ENCODE measurements around the gene MAP10.
"Not testable (repeated sequence)": the region's sequence is repeated elsewhere in the genome, so short reads cannot be mapped to it uniquely, and the experiment has no call there.

Gene MAP10

GRCh38 chr1:232776526-232777106 is 28.6 kb upstream of the MAP10 start:
- DNase-seq: no peak
- Histone ChIP-seq H3K27ac (ENCODE audit: low read length) (no peak overlapping the region), H3K27me3 (replicated peaks; ENCODE audit: insufficient read depth, low read length) (no peaks in the 10 kb centered on the region), H3F3A (ENCODE audit: insufficient read depth, low read length) (no peaks in the 10 kb centered on the region), H3K4me3 (ENCODE audit: low read length) (no peak overlapping the region), H3K36me3 (replicated peaks; ENCODE audit: insufficient read depth, low read length) (no peaks in the 10 kb centered on the region), H3K4me1 (ENCODE audit: low read length) (no peaks in the 10 kb centered on the region), H3K9me2 (replicated peaks; ENCODE audit: insufficient read depth, low read length) (no peaks in the 10 kb centered on the region), H4K20me1 (ENCODE audit: insufficient read depth, low read length) (no peaks in the 10 kb centered on the region), H3K4me2 (ENCODE audit: low read depth, low read length) (no peak overlapping the region), H3K79me2 (ENCODE audit: low read length) (no peaks in the 10 kb centered on the region), H3K9me3 (replicated peaks; ENCODE audit: insufficient read depth, low read length) (no peaks in the 10 kb centered on the region), H3K9ac (ENCODE audit: low read length) (no peak overlapping the region), H2AFZ (ENCODE audit: low read length) (no peak overlapping the region)
- TF ChIP-seq EZH2 (optimal IDR thresholded peaks at IDR 0.05; ENCODE audit: low read depth, low read length) (no peak), EZH2phosphoT487 (IDR thresholded peaks at IDR 0.05; ENCODE audit: low read length) (no peak)
- TF ChIP-seq, protein P1, sequence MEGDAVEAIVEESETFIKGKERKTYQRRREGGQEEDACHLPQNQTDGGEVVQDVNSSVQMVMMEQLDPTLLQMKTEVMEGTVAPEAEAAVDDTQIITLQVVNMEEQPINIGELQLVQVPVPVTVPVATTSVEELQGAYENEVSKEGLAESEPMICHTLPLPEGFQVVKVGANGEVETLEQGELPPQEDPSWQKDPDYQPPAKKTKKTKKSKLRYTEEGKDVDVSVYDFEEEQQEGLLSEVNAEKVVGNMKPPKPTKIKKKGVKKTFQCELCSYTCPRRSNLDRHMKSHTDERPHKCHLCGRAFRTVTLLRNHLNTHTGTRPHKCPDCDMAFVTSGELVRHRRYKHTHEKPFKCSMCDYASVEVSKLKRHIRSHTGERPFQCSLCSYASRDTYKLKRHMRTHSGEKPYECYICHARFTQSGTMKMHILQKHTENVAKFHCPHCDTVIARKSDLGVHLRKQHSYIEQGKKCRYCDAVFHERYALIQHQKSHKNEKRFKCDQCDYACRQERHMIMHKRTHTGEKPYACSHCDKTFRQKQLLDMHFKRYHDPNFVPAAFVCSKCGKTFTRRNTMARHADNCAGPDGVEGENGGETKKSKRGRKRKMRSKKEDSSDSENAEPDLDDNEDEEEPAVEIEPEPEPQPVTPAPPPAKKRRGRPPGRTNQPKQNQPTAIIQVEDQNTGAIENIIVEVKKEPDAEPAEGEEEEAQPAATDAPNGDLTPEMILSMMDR (IDR thresholded peaks at IDR 0.05; ENCODE audit: low read length): no peak

GRCh38 chr1:232780354-232780753 is 24.9 kb upstream of the MAP10 start:
- TF ChIP-seq EZH2 (optimal IDR thresholded peaks at IDR 0.05; ENCODE audit: low read depth, low read length): no peak
- TF ChIP-seq EZH2phosphoT487 (IDR thresholded peaks at IDR 0.05; ENCODE audit: low read length): no peak
- TF ChIP-seq, protein P1 (IDR thresholded peaks at IDR 0.05; ENCODE audit: low read length): no peak
- Histone ChIP-seq H3K9me3 (replicated peaks; ENCODE audit: insufficient read depth, low read length) (no peaks in the 10 kb centered on the region), H2AFZ (ENCODE audit: low read length) (no peak overlapping the region), H3K4me2 (ENCODE audit: low read depth, low read length) (no peak overlapping the region), H4K20me1 (ENCODE audit: insufficient read depth, low read length) (no peaks in the 10 kb centered on the region), H3K36me3 (replicated peaks; ENCODE audit: insufficient read depth, low read length) (no peaks in the 10 kb centered on the region), H3F3A (ENCODE audit: insufficient read depth, low read length) (no peaks in the 10 kb centered on the region), H3K79me2 (ENCODE audit: low read length) (no peaks in the 10 kb centered on the region), H3K4me1 (ENCODE audit: low read length) (no peaks in the 10 kb centered on the region), H3K4me3 (ENCODE audit: low read length) (no peak overlapping the region), H3K27me3 (replicated peaks; ENCODE audit: insufficient read depth, low read length) (no peaks in the 10 kb centered on the region), H3K9me2 (replicated peaks; ENCODE audit: insufficient read depth, low read length) (no peaks in the 10 kb centered on the region), H3K27ac (ENCODE audit: low read length) (no peak overlapping the region), H3K9ac (ENCODE audit: low read length) (no peak overlapping the region)
- DNase-seq: no peak

GRCh38 chr1:232784794-232785193 is 20.4 kb upstream of the MAP10 start:
- Histone ChIP-seq H3K36me3 (replicated peaks; ENCODE audit: insufficient read depth, low read length) (no peaks in the 10 kb centered on the region), H2AFZ (ENCODE audit: low read length) (no peak overlapping the region), H3K4me3 (ENCODE audit: low read length) (no peak overlapping the region), H3K9ac (ENCODE audit: low read length) (no peak overlapping the region), H3K4me1 (ENCODE audit: low read length) (no peaks in the 10 kb centered on the region), H3K4me2 (ENCODE audit: low read depth, low read length) (no peak overlapping the region), H3K79me2 (ENCODE audit: low read length) (no peaks in the 10 kb centered on the region), H3K27ac (ENCODE audit: low read length) (no peak overlapping the region), H3K9me2 (replicated peaks; ENCODE audit: insufficient read depth, low read length) (no peaks in the 10 kb centered on the region), H3K9me3 (replicated peaks; ENCODE audit: insufficient read depth, low read length) (no peaks in the 10 kb centered on the region), H3K27me3 (replicated peaks; ENCODE audit: insufficient read depth, low read length) (no peaks in the 10 kb centered on the region), H4K20me1 (ENCODE audit: insufficient read depth, low read length) (no peaks in the 10 kb centered on the region), H3F3A (ENCODE audit: insufficient read depth, low read length) (no peaks in the 10 kb centered on the region)
- no peak for DNase-seq
- TF ChIP-seq, protein P1 (IDR thresholded peaks at IDR 0.05; ENCODE audit: low read length): no peak
- TF ChIP-seq EZH2 (optimal IDR thresholded peaks at IDR 0.05; ENCODE audit: low read depth, low read length): no peak
- TF ChIP-seq EZH2phosphoT487 (IDR thresholded peaks at IDR 0.05; ENCODE audit: low read length): no peak

- not testable (repeated sequence) for H3K4me3 ChIP-seq (ENCODE audit: low read length); H2AFZ ChIP-seq (ENCODE audit: low read length); H3K4me2 ChIP-seq (ENCODE audit: low read depth, low read length); H3K27me3 ChIP-seq (replicated peaks; ENCODE audit: insufficient read depth, low read length); H3K4me1 ChIP-seq (ENCODE audit: low read length); H3K79me2 ChIP-seq (ENCODE audit: low read length); H3K27ac ChIP-seq (ENCODE audit: low read length); H3F3A ChIP-seq (ENCODE audit: insufficient read depth, low read length); H3K9ac ChIP-seq (ENCODE audit: low read length); DNase-seq; H4K20me1 ChIP-seq (ENCODE audit: insufficient read depth, low read length); H3K9me3 ChIP-seq (replicated peaks; ENCODE audit: insufficient read depth, low read length); H3K9me2 ChIP-seq (replicated peaks; ENCODE audit: insufficient read depth, low read length); H3K36me3 ChIP-seq (replicated peaks; ENCODE audit: insufficient read depth, low read length)
These were observed 19.6 kb upstream of the MAP10 start for GRCh38 chr1:232785630-232786029.
